VCaP (cell line): ENCODE measurements around the gene SBNO2.

Source experiments
- H3K27ac ChIP-seq: fragments of 450-650 bp; 2 replicates; pipeline ENCODE4 v1.5.1; 2017
- CTCF ChIP-seq: fragments of 450-650 bp; conservative IDR thresholded peaks from 2 replicates; pipeline ENCODE4 v1.5.1; 2017; ENCODE audit warnings: mild to moderate bottlenecking, moderate library complexity

The SBNO2 gene

GRCh38 chr19:1136621-1137317 is 37.3 kb downstream of the SBNO2 start:
- H3K27ac ChIP-seq, result no peak overlapping the region
- no peak for TF ChIP-seq CTCF

GRCh38 chr19:1136201-1136600 is 37.9 kb downstream of the SBNO2 start:
- H3K27ac ChIP-seq, result no peak overlapping the region
- no peak for TF ChIP-seq CTCF

- no peak overlapping the region for H3K27ac ChIP-seq
- TF ChIP-seq CTCF, result no peak
Measured at GRCh38 chr19:1135454-1135853, 38.6 kb downstream of the SBNO2 start.

- TF ChIP-seq CTCF, result no peak
- H3K27ac ChIP-seq, result no peak overlapping the region
Measured at GRCh38 chr19:1134431-1134830, 39.6 kb downstream of the SBNO2 start.

GRCh38 chr19:1133471-1133929 is 40.6 kb downstream of the SBNO2 start:
- no peak for TF ChIP-seq CTCF
- no peak overlapping the region for H3K27ac ChIP-seq

- H3K27ac ChIP-seq, result peak overlapping the region; percentile 72
- TF ChIP-seq CTCF, result no peak
Measured at GRCh38 chr19:1132552-1133383, 41.3 kb downstream of the SBNO2 start.

GRCh38 chr19:1131718-1132551 is 42.1 kb downstream of the SBNO2 start:
- no peak; the same call in 1 of the 2 replicates for TF ChIP-seq CTCF
- peak overlapping the region; percentile 72 for H3K27ac ChIP-seq
